NCI-H1930 (cell line): Measurements from ENCODE around the gene CCBE1.

Experiments
- DNase-seq, 2 experiments: peaks; one replicate each; lab custom pipeline; 2025; lab: John Stamatoyannopoulos, UW

CCBE1 gene

DNA sequence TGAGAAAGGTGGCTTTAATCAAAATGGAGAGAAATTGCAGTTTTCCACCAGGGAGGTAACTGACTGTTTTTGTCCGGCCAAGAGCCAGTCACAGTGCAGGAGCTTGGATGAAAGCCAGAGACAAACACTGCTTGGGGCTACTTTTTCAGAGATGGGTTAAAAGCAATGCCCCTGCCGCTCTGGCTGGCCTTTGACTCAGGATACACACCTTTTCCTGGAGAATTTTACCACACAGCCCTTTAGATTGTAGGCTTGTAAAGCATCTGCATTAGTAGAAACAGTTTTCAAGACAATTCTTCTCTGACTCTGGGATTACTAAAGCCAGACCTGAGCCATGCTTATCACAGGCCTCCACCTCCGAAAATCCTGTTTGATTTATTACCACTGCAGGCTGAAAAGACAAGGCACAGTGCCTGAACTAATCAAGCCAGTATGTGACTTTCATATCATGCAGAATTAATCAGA lies 79.7 kb downstream of the CCBE1 start:
- DNase-seq, result no peak

DNA sequence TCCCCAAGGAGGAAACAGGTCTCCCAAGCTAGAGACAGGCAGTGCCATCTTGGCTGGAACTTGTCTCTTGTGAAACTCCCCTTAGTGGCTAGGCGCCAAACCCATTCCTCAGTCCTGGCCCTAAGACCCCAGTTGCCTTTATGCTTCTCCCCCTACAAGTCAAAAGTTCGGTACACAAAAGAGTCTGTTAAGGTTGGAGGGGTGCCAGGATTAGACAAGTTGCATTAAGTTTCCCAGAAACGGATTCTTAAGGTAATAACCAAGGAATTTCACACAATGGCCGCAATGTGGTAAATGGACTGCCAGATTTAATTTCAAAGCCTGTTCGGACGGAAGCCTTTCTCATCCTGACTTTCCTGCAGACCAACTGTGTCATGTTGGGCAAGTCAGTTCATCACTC lies 80.7 kb downstream of the CCBE1 start:
- DNase-seq, result no peak

DNA sequence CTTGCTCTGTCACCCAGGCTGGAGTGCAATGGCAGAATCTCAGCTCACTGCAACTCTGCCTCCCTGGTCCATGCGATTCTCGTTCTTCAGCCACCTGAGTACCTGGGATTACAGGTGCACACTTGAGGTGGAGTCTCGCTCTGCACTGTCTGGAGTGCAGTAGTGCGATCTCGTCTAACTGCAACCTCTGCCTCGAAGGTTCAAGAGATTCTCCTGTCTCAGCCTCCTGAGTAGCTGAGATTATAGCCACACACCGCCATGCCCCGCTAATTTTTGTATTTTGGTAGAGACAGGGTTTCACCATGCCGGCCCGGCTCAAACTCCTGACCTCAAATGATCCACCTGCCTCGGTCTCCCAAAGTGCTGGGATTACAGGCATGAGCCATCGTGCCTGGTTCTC lies 83.3 kb downstream of the CCBE1 start:
- DNase-seq, result no peak

DNA sequence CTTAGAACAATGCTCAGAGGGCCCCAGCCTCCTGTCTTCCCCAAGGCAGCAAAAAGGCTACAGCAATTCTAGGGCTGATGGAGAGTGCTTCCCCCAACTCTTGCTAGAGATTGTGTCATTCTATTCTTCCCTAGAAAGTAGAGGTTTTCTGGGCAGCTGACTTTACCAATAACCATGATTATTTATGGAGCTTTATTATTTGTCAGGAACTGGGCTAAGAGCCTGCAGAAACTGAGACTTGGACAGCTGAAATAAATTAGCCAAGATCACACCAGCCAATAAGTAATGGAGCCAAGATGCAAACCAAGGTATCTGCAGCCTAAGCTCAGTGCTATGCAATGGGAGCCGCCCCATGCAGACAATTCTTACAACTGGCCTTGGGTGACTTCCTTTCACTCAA lies 84.8 kb downstream of the CCBE1 start:
- DNase-seq, result no peak

DNA sequence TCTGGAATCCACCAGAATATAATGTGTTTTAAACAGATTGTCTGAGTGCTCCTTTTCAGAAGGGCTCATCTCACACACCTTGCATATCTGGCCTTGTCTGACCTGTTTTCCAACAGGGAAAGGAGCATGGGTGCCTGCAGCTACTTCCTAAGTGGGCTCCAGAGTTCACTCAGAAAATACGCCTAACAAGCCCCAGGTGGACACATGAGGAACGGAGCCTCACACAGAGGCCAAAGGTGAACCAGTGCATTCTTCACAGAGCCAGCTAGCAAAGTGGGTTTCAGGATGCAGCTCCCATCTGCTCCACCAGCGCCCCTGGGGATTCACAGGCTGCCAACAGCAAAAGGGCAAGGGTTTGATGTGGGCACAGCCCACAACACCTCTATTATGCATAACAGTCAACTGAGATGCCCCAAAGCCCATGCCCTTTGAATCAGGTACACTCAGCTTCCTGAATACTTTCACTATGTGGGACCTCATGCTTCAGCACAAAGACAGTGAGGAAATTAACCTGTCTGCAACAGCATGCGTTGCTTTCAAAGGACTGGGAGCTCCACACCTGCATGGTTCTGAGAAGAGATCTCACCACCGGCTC lies 86.6 kb downstream of the CCBE1 start:
- DNase-seq, result no peak

DNA sequence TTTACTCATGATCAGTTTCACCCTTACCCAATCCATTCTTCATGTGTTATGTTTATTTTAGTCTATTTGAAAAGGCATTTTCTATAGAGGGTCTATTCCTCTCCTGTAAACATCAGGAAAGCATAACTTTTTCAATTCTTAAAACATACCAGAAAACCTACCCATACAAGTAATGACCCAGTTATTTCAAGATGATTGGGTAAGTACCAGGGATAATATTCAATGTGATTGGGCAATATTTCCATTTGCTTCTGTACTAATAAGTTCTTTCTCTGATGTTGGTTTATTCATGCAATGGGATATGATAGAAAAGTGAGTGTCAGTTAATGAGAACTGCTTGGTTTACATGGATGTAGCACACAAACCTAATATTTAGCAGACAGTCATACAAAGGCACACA lies 87.6 kb downstream of the CCBE1 start:
- DNase-seq, result no peak

DNA sequence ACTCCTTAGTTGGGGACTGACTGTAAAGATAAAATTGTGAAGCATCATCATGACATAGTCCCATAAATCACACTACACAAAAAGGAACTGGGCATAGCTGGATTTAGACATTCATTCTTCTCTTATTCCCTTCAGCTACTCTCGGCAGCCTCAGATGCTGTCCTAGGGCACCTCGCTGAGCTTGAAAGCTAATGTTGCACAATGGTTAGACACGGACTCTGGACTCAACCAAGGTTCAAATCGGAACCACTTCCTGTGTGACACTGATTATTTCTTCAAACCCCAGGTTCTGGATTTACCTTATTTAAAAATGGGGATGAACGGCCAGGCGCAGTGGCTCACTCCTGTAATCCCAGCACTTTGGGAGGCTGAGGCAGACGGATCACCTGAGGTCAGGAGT lies 89.8 kb downstream of the CCBE1 start:
- no peak for DNase-seq

DNA sequence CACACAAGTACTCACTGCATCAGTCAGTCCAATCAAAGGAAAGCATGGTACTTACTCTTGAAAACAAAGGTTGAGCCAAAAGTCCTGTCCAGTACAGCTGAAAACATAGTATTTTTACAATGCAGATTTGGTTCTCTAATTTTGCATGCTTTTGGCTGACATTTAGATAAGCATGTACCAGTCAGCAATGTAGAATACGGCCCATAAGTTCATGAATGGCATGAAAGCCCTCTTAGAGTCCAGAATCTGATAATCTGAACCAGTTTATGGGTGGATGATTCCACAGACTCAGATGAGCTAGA lies 90.2 kb downstream of the CCBE1 start:
- no peak for DNase-seq

DNA sequence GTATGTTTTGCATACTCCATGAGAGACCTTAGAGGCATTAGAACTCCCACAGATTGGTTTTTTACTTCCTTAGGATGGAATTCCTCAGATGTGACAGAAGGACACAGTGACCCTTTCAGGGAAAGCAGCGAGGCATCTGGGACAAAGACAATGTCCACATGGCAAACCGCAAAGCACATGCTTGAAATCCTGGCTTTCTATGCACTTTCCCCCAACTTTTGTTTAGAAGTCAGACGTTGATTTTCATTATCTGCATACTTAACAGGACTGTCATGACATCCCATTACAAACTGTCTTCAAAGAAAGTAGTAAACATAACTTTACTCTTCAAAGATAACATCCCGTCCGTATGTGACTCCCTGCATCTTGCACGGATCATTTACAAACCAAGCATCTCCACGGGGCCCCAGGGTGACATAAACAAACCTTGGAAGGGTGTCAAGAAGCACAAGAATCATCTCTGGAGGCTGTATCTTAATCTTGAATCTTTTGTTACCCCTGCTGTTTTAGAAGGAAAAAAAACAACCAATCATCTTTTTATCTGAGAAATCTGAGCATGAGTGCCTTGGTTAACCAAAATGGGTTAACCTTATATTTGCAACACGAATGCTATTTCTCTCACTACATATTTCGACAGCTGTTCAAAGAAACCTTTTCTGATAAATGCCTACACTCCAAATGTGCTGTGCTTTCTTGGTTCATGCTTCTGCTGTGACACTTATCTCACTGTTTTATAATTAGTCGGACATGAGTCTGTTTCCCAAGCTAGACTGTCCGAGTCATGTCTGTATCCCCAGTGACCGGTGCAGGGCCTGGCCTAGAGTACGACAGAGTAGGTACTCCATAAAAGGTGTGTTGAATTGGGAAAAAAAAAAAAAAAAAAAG lies 90.8 kb downstream of the CCBE1 start:
- no peak for DNase-seq

DNA sequence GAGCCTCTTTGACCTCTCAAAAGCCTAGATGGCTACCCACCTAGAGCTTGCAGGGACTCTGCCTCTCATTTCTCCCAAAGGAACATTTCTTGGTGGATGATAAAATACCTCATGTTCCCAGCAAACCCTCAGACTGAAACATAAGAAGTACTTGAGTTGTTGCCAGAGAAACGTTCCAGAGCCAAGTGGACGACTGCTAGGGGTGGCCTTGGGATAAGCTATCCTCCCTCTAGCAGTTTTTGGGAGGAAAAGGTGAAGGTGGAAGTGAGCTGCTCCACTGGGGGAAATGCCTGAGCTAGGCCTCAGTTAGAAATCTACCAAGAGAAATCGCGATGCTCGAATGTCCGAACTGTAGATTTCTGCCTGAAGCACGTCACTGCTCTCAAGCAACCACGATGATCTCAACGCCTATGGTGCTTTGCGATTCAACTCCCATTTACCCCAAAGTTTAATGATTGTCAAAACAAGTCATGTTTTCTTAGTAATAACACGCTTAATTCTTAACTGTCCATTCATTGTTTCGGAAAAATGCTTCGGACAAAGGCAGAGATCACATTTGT lies 91.5 kb downstream of the CCBE1 start:
- no peak for DNase-seq

DNA sequence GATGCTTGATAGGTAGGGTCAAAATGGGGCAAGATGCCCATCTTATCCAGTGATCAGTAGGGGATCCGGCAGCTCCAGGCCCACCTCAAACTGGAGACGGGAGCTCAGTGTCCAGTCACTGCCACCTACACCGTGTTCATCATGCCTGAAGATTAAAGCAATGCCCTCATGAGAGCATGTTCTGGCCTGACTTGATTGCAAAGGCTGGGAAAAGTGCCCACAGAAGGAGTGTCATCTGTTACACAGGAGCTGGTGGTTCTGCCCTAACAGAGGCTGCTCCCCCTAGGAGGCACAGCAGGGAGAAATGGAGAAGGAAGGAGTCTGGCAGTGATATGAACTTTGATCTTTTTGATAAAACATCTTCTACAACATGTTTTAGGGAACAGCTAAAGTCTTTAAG lies 92.3 kb downstream of the CCBE1 start:
- DNase-seq, result no peak

DNA sequence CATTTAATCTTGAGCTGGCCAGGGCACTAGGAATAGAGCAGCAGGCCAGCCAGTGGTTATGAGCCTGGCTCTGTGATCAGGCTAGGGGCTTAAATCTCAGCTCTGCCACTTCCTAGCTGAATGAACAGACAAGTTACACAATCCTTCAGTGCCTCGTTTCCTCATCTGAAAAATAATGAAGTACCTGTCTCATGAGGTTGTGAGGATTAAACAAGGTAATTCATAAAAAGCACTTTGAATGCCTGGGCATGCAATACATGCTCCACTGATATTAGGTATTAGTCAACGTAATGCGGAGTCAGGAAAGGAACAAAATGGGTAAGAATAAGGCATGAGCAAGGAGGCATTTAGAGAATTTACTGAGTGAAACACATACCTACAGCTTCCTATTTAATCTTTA lies 100.2 kb downstream of the CCBE1 start:
- DNase-seq, result no peak

DNA sequence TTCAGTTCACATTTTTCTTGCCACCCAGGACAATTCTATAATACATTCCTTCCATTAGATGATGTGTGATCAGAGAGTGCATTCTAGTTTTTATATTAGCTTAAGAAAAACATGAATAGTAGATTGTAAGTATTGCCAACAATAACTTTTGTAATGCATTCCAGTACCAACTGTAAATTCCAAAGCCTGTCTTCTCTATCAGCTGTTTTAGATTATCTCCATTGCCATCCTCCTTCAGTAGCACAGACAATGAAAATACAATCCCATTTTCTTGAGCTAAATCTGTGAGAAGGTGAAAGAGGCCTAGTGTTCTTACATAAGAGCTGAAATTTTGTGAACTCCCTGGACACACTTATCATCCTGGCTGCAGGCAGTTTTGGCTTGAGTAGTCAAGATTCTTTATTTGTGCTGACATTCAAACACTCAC lies 103.9 kb downstream of the CCBE1 start:
- DNase-seq, result no peak

DNA sequence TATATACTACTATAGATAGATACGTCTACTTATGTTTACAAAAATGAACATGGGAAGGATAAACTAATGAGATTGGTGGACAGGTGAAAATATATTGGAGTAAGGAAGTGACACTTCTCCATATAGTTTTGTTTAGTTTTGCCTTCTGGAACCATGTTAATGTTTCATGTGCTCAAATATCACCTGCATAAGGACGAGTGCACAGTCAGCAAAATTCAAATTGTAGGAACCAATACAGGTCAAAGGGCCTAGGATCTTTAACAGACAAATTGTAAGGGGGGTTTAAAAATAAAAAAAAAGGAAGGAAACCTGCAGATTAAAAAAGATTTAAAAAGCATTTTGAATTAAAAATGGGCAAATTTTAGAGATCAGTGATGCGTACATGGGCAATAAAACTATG lies 104.6 kb downstream of the CCBE1 start:
- DNase-seq, result no peak

DNA sequence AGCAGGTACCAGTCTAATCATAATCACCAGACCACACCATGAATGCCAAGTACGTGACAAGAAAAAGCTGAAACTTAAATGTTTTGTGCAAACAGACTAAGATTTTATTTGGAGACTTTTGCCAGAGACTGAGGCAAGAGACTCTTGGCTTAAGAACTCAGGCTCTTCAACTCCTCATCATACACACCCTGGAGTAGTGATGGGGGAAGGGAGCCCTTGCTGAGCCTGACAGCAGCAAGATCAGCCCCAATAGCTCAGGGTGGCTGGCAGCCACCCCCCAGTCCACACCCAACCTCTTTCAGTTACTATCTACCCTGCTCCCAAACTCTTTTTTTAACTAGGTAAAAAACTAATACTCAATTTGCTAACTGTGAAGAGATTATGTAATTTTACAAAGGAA lies 114.8 kb downstream of the CCBE1 start:
- no peak for DNase-seq

DNA sequence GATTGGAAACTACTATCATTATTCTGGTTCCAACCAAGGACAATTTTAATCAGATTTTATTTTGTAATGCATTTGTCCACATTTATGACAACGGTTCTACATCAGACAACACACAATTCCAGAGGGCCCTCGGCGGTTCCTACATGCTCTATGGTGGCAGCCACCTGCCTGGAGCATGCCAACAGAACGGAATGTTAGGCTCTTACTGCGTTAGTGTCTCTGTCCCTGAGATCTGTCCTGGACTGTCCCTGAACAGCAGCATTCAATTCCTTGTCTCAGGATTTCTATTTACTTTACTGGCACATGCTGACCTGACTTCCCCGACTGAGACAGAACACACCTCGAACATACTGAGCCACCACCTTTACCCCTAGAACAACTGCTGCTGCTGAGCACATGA lies 117.7 kb downstream of the CCBE1 start:
- DNase-seq, result no peak

DNA sequence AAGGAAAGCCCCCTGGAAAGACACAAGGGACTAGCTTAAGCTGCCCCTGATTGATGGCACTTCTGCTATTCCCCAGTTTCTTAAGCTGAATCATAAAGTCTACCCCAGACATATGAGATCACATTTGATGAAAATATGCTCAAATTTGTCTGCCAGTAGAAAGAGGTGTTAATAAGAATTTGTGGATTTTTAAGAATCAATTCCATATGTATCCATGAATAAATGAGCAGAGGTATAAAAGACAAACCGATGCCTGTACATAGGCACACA lies 119.9 kb downstream of the CCBE1 start:
- DNase-seq, result no peak

DNA sequence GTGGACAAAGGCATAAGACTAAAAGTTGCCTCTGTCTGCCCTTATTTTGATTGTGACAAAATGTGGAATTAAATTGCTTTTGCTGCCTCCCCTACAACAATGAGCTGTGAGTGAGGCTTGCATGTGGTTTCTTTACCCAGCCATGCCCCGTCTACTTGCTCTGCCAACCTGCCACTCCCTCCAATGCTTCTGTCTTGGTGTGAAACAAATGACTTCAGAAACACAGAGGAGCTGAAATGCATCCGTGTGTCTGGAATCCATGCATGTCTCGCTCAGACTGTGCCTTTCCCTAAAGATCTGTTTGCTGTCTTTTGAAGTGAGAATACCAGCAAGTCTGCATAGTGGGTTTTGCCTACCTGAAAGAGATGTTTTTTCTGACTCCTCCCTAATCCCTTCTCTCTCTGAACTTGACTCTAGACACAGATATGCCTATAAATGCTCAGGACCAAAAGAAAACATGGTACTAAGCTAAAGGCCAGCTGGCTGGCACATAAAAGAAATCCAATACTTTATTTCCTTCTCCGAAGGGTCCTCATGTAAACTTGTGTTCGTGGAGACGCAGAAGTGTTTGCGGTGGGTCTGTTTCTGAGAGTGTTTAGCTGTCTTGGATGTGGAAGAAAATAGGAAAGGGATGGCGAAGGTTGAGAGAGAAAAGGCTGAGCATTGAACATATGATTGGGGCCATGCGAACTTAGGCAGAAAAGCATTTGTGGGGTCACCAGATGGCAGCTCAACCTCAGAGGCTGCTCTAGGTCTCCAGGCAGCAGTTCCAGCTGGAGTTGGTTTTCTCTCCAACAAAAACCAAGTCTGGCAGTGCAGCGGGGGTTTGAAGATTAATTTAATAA lies 120.5 kb downstream of the CCBE1 start:
- DNase-seq, result no peak

DNA sequence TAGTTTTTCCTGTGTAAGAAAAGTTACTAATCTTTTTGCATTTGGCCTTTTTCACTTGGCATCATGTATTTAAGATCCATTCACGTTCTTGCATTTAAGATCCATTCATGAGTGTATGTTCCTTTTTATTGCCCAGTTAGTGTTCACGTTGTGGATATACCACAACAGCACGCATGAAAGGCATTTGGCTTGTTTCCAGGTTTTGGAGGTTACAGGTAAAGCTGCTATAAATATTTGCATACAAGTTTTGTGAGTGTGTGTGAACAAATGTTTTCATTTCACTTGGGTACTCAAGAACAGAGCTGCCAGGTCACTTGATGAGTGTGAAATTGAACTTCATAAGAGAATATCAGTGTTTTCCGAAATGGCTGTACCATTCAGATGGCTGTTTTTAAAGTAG lies 121.2 kb downstream of the CCBE1 start:
- DNase-seq, result no peak

DNA sequence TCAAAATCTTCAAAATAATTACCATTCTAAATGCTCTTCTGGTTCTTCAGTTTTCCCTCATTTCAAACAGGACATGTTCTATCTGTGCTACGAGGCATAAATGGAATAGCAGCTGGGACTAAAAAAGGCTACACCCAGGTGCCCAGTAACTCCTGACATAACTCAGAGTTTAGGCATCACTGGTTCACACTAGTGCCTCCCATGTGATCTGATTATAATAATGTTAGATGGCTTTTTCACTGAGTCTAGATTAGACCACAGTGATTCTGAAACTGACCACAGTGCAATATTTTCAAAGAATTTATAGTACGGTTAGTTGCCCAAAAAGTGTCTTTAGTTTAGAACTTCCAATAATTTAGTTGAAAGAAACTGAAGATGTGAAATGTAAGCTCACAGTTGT lies 123.3 kb downstream of the CCBE1 start:
- no peak for DNase-seq

DNA sequence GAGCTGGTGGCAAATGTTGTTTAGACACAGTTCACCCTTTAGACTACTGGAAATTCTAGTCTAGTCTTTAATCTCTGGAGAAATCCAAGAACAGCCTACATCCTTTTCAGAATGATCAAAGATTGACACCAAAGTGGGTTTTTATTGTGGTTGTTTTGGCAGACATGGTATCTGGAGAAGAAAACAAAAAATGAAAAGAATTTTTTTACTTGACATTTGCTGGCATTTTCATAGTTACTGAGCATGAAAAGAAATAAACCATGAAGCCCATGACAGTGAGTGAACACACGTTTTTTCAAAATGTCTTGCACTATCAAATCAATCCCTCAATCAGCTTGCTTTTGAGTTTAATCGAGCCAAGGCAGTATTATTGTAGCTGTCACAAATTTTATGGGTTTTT lies 125.3 kb downstream of the CCBE1 start:
- DNase-seq, result no peak

DNA sequence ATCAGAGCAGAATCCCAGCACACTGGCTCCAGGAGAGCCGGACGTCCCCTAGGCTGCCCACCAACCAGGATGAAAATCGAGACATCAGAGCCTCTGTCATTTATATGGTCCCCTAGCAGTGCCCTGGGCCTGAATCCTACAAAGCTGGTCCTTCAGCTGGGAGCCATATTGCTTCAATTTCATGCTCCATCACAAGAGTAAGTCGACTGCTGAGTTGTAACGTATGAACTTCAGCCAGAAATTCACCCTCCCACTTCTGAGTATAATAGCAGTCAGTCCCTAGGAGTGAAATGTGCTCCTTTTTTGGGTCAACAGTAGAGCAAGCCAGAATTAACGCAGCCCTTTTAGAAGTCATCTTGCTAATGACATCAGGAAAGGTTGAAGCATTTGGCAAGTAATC lies 126.4 kb downstream of the CCBE1 start:
- DNase-seq, result no peak
